ENCODE results near the gene KRT4. TPM values are rescaled to one million over a fixed set of nuclear protein-coding genes. Genes with fewer than 3 reads are reported as not detected.

The KRT4 gene
- total RNA-seq, 2 experiments from 2014 or later, result not detected

- no peaks in the 10 kb centered on the region for H3K36me3 Mint-ChIP-seq (ENCODE audit: low read depth)
- POLR2A ChIA-PET, result no interaction called here
- H3K27me3 Mint-ChIP-seq, result no peaks in the 10 kb centered on the region
- CTCF ChIA-PET, result interaction anchor here (1.6 kb wide), 1 partner anchor 208 kb away, joined by 3 read pairs; no protein-coding TSS in a partner anchor
- no peak overlapping the region for H3K27ac Mint-ChIP-seq
- no peak overlapping the region for H3K4me3 Mint-ChIP-seq
- H3K9me3 Mint-ChIP-seq, result no peaks in the 10 kb centered on the region
- no peak for DNase-seq
- H3K4me1 Mint-ChIP-seq, result no peaks in the 10 kb centered on the region
Measured at GRCh38 chr12:52772772-52773171, 41.1 kb downstream of the KRT4 start.

- no peak for DNase-seq
- Mint-ChIP-seq H3K36me3 (ENCODE audit: low read depth) (no peaks in the 10 kb centered on the region), H3K9me3 (no peaks in the 10 kb centered on the region), H3K4me3 (no peak overlapping the region), H3K4me1 (no peaks in the 10 kb centered on the region), H3K27ac (no peak overlapping the region), H3K27me3 (no peaks in the 10 kb centered on the region)
- POLR2A ChIA-PET, result no interaction called here
- CTCF ChIA-PET, result interaction anchor here (1.6 kb wide), 1 partner anchor 207 kb away, joined by 3 read pairs; no protein-coding TSS in a partner anchor
Measured at GRCh38 chr12:52772188-52772587, 41.7 kb downstream of the KRT4 start.

DNA sequence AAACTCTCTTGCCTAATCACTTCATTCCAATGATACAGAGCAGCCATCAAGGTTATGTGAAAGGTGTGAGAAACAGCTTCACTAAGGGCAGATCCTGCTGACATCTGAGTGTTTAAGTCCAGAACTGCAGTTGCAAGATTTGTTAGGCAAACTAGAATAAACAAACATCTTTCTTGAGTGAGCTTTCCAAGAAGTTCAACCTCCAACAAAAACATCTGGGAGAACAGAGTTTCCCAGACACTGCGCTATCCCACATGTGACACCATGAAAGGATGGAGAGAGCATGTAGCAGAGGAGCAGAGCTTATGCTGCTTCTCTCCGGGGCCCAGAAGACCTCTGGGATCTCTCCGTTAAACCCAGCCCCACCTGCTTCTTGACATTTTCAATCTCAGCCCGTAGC lies 42.4 kb downstream of the KRT4 start:
- Mint-ChIP-seq H3K4me1 (no peaks in the 10 kb centered on the region), H3K9me3 (no peaks in the 10 kb centered on the region), H3K4me3 (no peak overlapping the region), H3K27ac (no peak overlapping the region), H3K36me3 (ENCODE audit: low read depth) (no peaks in the 10 kb centered on the region), H3K27me3 (no peaks in the 10 kb centered on the region)
- ChIA-PET POLR2A (no interaction called here), CTCF (interaction anchor here (1.6 kb wide), 1 partner anchor 207 kb away, joined by 3 read pairs; no protein-coding TSS in a partner anchor)
- no peak for DNase-seq

- H3K36me3 Mint-ChIP-seq (ENCODE audit: low read depth), result no peaks in the 10 kb centered on the region
- no peak for DNase-seq
- no peak overlapping the region for H3K27ac Mint-ChIP-seq
- ChIA-PET CTCF (interaction anchor here (1.6 kb wide), 1 partner anchor 206 kb away, joined by 3 read pairs; no protein-coding TSS in a partner anchor), POLR2A (no interaction called here)
- H3K9me3 Mint-ChIP-seq, result no peaks in the 10 kb centered on the region
- H3K4me1 Mint-ChIP-seq, result no peaks in the 10 kb centered on the region
- no peaks in the 10 kb centered on the region for H3K27me3 Mint-ChIP-seq
- H3K4me3 Mint-ChIP-seq, result no peak overlapping the region
Measured at GRCh38 chr12:52771088-52771487, 42.8 kb downstream of the KRT4 start.

- POLR2A ChIA-PET, result no interaction called here
- DNase-seq, result no peak
- CTCF ChIA-PET, result no interaction called here
- Mint-ChIP-seq H3K36me3 (ENCODE audit: low read depth) (no peaks in the 10 kb centered on the region), H3K27ac (no peak overlapping the region), H3K4me1 (no peaks in the 10 kb centered on the region), H3K4me3 (no peak overlapping the region), H3K27me3 (no peaks in the 10 kb centered on the region), H3K9me3 (no peaks in the 10 kb centered on the region)
Measured at GRCh38 chr12:52769946-52770345, 44.0 kb downstream of the KRT4 start.

GRCh38 chr12:52769354-52769753 lies 44.6 kb downstream of the KRT4 start:
- Mint-ChIP-seq H3K27me3 (no peaks in the 10 kb centered on the region), H3K9me3 (no peaks in the 10 kb centered on the region), H3K36me3 (ENCODE audit: low read depth) (no peaks in the 10 kb centered on the region), H3K4me3 (no peak overlapping the region), H3K27ac (no peak overlapping the region), H3K4me1 (no peaks in the 10 kb centered on the region)
- POLR2A ChIA-PET, result no interaction called here
- CTCF ChIA-PET, result no interaction called here
- no peak for DNase-seq

- H3K9me3 Mint-ChIP-seq, result no peaks in the 10 kb centered on the region
- H3K27me3 Mint-ChIP-seq, result no peaks in the 10 kb centered on the region
- H3K4me3 Mint-ChIP-seq, result no peak overlapping the region
- ChIA-PET POLR2A (no interaction called here), CTCF (no interaction called here)
- no peaks in the 10 kb centered on the region for H3K36me3 Mint-ChIP-seq (ENCODE audit: low read depth)
- H3K27ac Mint-ChIP-seq, result no peak overlapping the region
- H3K4me1 Mint-ChIP-seq, result no peaks in the 10 kb centered on the region
- DNase-seq, result no peak
Measured at GRCh38 chr12:52768479-52769200, 45.3 kb downstream of the KRT4 start.

- no peaks in the 10 kb centered on the region for H3K27me3 Mint-ChIP-seq
- H3K4me3 Mint-ChIP-seq, result no peak overlapping the region
- CTCF ChIA-PET, result no interaction called here
- H3K36me3 Mint-ChIP-seq (ENCODE audit: low read depth), result no peaks in the 10 kb centered on the region
- H3K9me3 Mint-ChIP-seq, result no peaks in the 10 kb centered on the region
- POLR2A ChIA-PET, result no interaction called here
- DNase-seq, result no peak
- H3K27ac Mint-ChIP-seq, result no peak overlapping the region
- no peaks in the 10 kb centered on the region for H3K4me1 Mint-ChIP-seq
Measured at GRCh38 chr12:52767427-52767826, 46.5 kb downstream of the KRT4 start.

- no peak overlapping the region for H3K27ac Mint-ChIP-seq
- POLR2A ChIA-PET, result no interaction called here
Measured at GRCh38 chr12:52767020-52767379, 46.9 kb downstream of the KRT4 start.

GRCh38 chr12:52766351-52767019 lies 47.4 kb downstream of the KRT4 start:
- CTCF ChIA-PET, result no interaction called here

More at GRCh38 chr12:52767020-52767379, 46.9 kb downstream of the KRT4 start:
- CTCF ChIA-PET, result no interaction called here
- H3K9me3 Mint-ChIP-seq, result no peaks in the 10 kb centered on the region
- H3K4me3 Mint-ChIP-seq, result no peak overlapping the region
- no peak for DNase-seq
- no peaks in the 10 kb centered on the region for H3K36me3 Mint-ChIP-seq (ENCODE audit: low read depth)
- no peaks in the 10 kb centered on the region for H3K27me3 Mint-ChIP-seq
- H3K4me1 Mint-ChIP-seq, result no peaks in the 10 kb centered on the region

DNA sequence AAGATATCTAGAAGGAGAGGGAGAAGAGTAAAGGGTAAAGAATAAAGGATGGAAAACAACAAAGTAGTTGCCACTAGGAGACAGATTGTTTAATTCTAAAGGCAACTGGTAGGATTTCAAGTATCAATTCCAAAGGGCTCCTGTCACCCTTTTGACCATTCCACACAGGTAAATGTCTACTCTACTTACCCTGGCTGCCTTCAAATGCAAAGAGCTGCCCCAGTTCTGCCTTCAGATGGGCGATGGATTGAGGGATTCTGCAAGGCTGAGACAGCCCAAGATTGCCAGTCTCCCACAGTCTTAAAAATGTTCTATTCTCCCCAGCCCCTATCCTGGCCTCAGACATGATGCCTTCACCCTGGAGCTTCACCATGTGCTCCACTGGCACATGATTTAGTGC lies 48.2 kb downstream of the KRT4 start:
- Mint-ChIP-seq H3K4me1 (no peaks in the 10 kb centered on the region), H3K9me3 (peaks cover 4% of the 10 kb centered on the region), H3K27me3 (no peaks in the 10 kb centered on the region), H3K36me3 (ENCODE audit: low read depth) (no peaks in the 10 kb centered on the region), H3K27ac (no peak overlapping the region), H3K4me3 (no peak overlapping the region)
- no peak for DNase-seq
- ChIA-PET POLR2A (no interaction called here), CTCF (no interaction called here)

More at GRCh38 chr12:52766351-52767019, 47.4 kb downstream of the KRT4 start:
- Mint-ChIP-seq H3K27me3 (no peaks in the 10 kb centered on the region), H3K27ac (no peak overlapping the region), H3K9me3 (peaks cover 2% of the 10 kb centered on the region), H3K4me3 (no peak overlapping the region), H3K36me3 (ENCODE audit: low read depth) (no peaks in the 10 kb centered on the region), H3K4me1 (no peaks in the 10 kb centered on the region)
- no peak for DNase-seq
- POLR2A ChIA-PET, result no interaction called here

- Mint-ChIP-seq H3K27ac (no peak overlapping the region), H3K4me1 (no peaks in the 10 kb centered on the region), H3K9me3 (peaks cover 4% of the 10 kb centered on the region), H3K36me3 (ENCODE audit: low read depth) (no peaks in the 10 kb centered on the region), H3K27me3 (no peaks in the 10 kb centered on the region), H3K4me3 (no peak overlapping the region)
- no peak for DNase-seq
- POLR2A ChIA-PET, result no interaction called here
- CTCF ChIA-PET, result interaction anchor here (0.5 kb wide), 1 partner anchor 87 kb away, joined by 3 read pairs; no protein-coding TSS in a partner anchor
Measured at GRCh38 chr12:52763991-52764390, 49.9 kb downstream of the KRT4 start.

DNA sequence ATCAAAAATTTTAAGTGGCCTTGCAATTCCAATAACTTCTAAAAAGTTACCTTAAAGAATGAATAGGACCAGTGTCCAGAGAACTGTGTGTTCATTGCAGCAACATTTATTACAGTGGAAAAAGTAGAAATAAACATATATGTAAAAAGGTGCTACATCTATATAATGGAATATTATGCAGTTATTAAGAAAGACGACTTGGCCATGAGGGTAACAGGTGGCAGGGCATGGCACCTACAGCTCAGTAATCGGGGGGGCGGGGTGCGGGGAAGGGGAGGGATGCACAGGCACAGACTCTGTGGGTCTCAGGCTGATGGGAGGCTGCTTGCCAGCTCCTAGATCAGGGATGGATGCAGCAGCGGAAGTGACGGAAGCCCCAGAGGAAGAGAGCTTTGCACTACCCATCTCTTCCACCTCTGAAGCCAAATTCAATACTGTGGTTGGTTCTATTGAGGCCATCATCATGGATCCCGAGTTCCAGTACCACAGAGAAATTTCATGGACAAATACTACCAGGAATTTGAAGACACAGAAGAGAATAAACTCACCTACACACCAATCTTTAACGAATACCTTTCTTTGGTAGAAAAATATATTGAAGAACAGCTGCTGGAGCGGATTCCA lies 50.8 kb downstream of the KRT4 start:
- no peaks in the 10 kb centered on the region for H3K36me3 Mint-ChIP-seq (ENCODE audit: low read depth)

More for the DNA sequence above, 50.8 kb downstream of the KRT4 start:
- peaks cover 7% of the 10 kb centered on the region for H3K9me3 Mint-ChIP-seq
- no peak overlapping the region for H3K27ac Mint-ChIP-seq
- DNase-seq, result no peak
- ChIA-PET CTCF (no interaction called here), POLR2A (no interaction called here)
- no peak overlapping the region for H3K4me3 Mint-ChIP-seq
- peaks cover 4% of the 10 kb centered on the region for H3K27me3 Mint-ChIP-seq
- H3K4me1 Mint-ChIP-seq, result no peaks in the 10 kb centered on the region

All from activated CD4-positive, alpha-beta T cell treated with anti-CD3 and anti-CD28 coated beads, Interleukin-2, amount 10 ng/mL, durations not matched to agents 7 days and 5 days (primary cell).